LNCaP clone FGC (cell line): ENCODE results near the gene FOXR1.

Experiments used
- DNase-seq: peaks from one replicate; pipeline ENCODE4 v3.0.0-alpha.2; 2011; ENCODE audit warnings: low read depth
- H3K4me3 ChIP-seq: 2 replicates; pipeline ENCODE4 v1.5.1; 2011; ENCODE audit warnings: mild to moderate bottlenecking, low read depth, low read length, control low read depth
- TF ChIP-seq, protein P1 (sequence below): IDR thresholded peaks from 2 replicates; pipeline ENCODE4 v1.5.1; 2012; ENCODE audit warnings: mild to moderate bottlenecking; ENCODE audit not compliant: control insufficient read depth, insufficient read depth; ENCODE audit errors: extremely low read depth

The FOXR1 gene

DNA sequence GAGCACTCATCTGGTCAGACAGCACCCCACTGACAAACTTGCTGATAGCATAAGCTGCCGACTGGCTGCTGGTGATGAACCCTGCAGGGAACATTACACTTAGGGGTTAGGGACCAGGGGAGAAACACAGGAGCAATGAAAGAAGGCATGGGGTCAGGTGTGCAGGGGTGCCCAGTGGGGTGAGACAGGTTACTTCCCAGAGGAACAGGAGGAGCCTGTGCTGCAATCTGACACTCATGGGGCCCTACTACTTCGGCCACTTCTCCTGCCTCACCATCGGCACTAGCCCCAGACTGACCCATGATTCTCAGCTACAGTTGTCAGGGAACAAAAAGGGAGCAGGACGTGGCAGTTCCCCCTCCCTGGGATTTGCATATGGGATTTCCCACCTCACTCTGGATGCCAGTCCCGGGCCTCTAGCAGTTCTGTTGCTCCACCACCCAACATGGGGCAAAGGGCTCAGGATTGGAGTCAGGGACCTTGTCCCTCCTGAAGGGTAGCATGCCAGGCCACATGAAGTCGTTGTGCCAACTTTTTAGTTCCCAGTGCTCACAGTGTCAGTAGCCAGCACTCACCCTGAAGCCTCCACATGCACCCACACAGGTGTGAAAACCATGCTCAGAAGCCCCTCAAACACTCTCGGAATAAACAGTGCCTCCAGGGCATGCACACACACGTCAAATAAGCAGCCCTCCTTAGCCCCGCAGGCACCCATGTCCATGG, 56.9 kb downstream of the FOXR1 start:
- H3K4me3 ChIP-seq = peak overlapping the region; percentile 86
- TF ChIP-seq, protein P1, sequence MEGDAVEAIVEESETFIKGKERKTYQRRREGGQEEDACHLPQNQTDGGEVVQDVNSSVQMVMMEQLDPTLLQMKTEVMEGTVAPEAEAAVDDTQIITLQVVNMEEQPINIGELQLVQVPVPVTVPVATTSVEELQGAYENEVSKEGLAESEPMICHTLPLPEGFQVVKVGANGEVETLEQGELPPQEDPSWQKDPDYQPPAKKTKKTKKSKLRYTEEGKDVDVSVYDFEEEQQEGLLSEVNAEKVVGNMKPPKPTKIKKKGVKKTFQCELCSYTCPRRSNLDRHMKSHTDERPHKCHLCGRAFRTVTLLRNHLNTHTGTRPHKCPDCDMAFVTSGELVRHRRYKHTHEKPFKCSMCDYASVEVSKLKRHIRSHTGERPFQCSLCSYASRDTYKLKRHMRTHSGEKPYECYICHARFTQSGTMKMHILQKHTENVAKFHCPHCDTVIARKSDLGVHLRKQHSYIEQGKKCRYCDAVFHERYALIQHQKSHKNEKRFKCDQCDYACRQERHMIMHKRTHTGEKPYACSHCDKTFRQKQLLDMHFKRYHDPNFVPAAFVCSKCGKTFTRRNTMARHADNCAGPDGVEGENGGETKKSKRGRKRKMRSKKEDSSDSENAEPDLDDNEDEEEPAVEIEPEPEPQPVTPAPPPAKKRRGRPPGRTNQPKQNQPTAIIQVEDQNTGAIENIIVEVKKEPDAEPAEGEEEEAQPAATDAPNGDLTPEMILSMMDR = no peak
- DNase-seq = no peak

DNA sequence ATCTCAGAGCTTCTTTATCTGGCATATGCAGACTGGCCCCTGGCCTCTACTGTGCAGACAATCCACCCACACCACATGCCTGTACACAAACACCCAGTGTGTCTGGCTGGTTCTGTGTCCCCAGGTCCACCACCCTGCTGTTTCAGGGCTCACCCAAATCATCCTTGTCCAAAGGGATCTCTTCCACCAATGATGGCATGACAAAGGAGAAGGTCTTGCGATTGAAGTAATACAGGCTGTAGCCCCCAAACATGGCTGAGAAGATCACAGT, 57.4 kb downstream of the FOXR1 start:
- no peak for DNase-seq
- TF ChIP-seq, protein P1 = no peak
- H3K4me3 ChIP-seq = peak overlapping the region; percentile 86

DNA sequence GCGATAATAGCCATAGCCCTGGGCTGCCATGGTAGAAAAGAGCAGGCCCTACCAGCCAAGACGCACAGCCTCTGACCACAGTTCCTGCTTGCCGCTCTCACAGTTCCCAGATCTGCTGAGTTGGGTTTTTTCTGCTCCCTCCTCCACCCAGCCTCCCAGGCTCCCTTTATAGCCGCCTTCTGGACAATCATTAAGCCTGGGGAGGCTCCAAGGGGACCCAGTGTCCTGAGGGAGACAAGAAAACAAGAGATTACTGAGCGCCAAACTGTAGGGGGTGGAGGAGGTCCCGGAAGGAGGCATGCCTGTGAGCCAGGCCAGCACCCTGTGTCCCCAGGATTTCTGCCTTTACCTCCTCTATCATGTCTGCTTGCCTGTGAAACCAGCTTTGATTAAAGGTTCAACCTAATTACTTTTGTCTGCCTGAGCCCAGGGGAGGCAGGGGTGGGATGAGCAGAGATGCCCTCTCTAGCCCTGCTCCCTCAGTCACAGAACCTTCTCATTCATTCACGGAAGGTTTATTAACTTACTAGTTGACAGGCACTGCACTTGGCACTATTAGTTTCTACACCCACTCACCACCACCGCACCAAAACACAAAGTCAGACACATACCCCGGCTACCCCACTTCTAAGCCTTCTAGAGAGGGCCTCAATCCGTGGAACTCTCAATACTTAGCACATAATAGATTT, 57.9 kb downstream of the FOXR1 start:
- peak overlapping the region; percentile 86 for H3K4me3 ChIP-seq
- no peak for DNase-seq
- TF ChIP-seq, protein P1 = no peak

DNA sequence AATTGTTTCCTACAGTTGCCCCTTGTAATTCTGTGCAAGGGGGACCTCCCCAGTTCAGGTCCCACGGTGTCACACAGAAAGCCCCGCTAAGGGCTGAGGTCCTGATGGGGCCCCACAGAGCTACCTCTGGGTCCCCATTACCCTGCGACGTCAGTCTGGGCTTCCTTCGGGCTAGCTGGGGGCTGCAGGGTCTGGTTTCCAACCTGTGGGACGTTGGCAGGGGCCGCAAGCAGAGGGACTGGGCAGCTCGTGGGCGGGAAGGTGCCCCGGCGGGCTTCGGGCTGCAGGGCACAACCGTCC, 58.4 kb downstream of the FOXR1 start:
- no peak for DNase-seq
- H3K4me3 ChIP-seq = peak overlapping the region; percentile 86
- TF ChIP-seq, protein P1 = no peak

DNA sequence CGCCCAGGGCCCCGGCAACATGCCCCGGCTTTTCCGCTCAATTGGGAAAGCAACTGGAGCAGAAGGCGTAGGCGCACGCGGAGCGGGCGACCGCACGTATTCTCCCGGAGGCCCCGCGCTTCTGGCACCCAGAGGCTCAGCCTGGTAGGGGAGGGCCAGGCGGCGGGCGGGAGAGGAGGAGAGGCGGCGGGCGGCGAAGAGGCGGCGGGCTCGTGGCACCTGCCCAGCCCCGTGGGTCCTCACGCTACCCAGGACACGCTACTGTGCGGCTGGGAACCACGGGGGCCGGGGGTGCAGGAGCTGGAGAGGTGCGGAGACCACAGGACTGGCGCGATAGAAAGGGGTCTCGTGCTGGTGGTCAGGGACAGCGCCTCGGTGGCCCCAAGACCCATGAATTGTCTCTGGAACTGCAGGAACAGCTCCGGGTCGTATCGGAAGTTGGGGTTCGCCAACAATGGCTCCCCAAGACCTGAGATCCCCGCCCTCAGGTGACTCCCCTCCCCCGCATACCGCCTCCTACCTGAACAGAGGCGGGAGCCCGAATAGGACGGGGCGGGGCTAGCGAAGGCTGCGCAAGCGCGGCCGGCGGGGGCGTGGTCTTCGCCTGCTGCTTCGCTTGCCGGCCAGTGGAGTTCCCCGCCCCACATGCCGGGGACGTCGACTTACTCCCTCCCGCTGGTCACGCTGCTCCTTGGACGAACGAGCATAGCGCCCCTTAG, 58.9 kb downstream of the FOXR1 start, which contains the start of gene SLC37A4:
SLC37A4 (minus strand) TSS at position 549 of the 719 bp plus-strand sequence.
- TF ChIP-seq, protein P1 = peak; percentile 93
- peak; percentile 97 for DNase-seq
- peak within 1 kb of the TSS; percentile 86 for H3K4me3 ChIP-seq
